Transverse colon (tissue), 4 donors: ENCODE data around the gene HS3ST2. TPM values are rescaled to one million over a fixed set of nuclear protein-coding genes. Genes with fewer than 3 reads are reported as not detected.
"Not testable (repeated sequence)": the region's sequence is repeated elsewhere in the genome, so short reads cannot be mapped to it uniquely, and the experiment has no call there.

Experiments used
- DNase-seq: peaks from one replicate; pipeline ENCODE4 v3.0.0-alpha.2; 2019
- H3K27ac ChIP-seq, 4 donors: fragments of 200-600 bp; sonication (generic); 2 replicates each; pipeline ENCODE4 v1.5.1; 2016 to 2018; ENCODE audit warnings: inconsistent platforms in 4 of 4
- H3K27me3 ChIP-seq: fragments of 200-600 bp; sonication (generic); 2 replicates; pipeline ENCODE4 v1.5.1; 2017; ENCODE audit warnings: inconsistent platforms
- H3K36me3 ChIP-seq, 4 donors: fragments of 200-600 bp; sonication (generic); 2 replicates each; pipeline ENCODE4 v1.5.1; 2017 to 2019; ENCODE audit warnings: inconsistent platforms in 4 of 4
- H3K4me1 ChIP-seq, 4 donors: fragments of 200-600 bp; sonication (generic); 2 replicates each; pipeline ENCODE4 v1.5.1; 2017 to 2020; ENCODE audit warnings: inconsistent platforms in 4 of 4
- H3K4me3 ChIP-seq, 4 donors: fragments of 200-600 bp; sonication (generic); 1 replicate in 1 of 4; 2 replicates in 3 of 4; pipeline versions ENCODE4 v1.5.1 to v1.6.1; 2017 to 2019; ENCODE audit warnings: inconsistent platforms in 4 of 4
- H3K9me3 ChIP-seq, 2 donors: fragments of 200-600 bp; sonication (generic); 2 replicates each; pipeline ENCODE4 v1.5.1; 2017 to 2019; ENCODE audit warnings: inconsistent platforms in 2 of 2
- CTCF ChIP-seq, 5 experiments: fragments of 200-600 bp in 3 of 5; fragments of 450-650 bp in 2 of 5; sonication (generic) in 3 of 5; IDR thresholded peaks; 1 replicate in 2 of 5; 2 replicates in 3 of 5; pipeline ENCODE4 v1.5.1; 2016 to 2017; ENCODE audit warnings: antibody characterized with exemption in 5 of 5, inconsistent platforms in 3 of 5, mild to moderate bottlenecking in 2 of 5, moderate library complexity in 1 of 5
- EP300 ChIP-seq: sonication (generic); formaldehyde crosslinking; IDR thresholded peaks from one replicate; pipeline ENCODE4 v1.6.1; 2017; ENCODE audit warnings: antibody characterized with exemption, low read depth
- POLR2A ChIP-seq: fragments of 450-650 bp; IDR thresholded peaks from one replicate; pipeline ENCODE4 v1.6.1; 2016; ENCODE audit warnings: antibody characterized with exemption, mild to moderate bottlenecking, moderate library complexity
- POLR2AphosphoS5 ChIP-seq, 3 donors: sonication (generic); formaldehyde crosslinking; IDR thresholded peaks; one replicate each; pipeline ENCODE4 v1.6.1; 2016; ENCODE audit warnings: antibody characterized with exemption in 3 of 3
- WGBS, 2 donors: methylation state at CpG; one replicate each; pipeline ENCODE4 v1.1.5; 2018; ENCODE audit warnings: low coverage in 1 of 2; 5-methylcytosine and 5-hydroxymethylcytosine counted together
- in situ Hi-C, 4 donors: fragments of 200-750 bp; cut with MboI; loops; one replicate each; pipeline versions ENCODE4 v1.15.0 to v1.15.1; 2017; ENCODE audit warnings: low sequenced_read_pairs in 3 of 4, low pct_ligation_motif_present in 1 of 4, low pct_unique_long_range_greater_than_20kb in 1 of 4
- intact Hi-C: fragments of 100-400 bp; cut with DNase I; formaldehyde crosslinking; loops from one replicate; pipeline ENCODE4 v1.15.1; 2023; ENCODE audit warnings: low total_unique reads
- total RNA-seq, 4 donors: library from RNA; depleted of rRNA; stranded (reverse); fragments of >200 nt; gene quantifications; one replicate each; pipeline ENCODE4 v1.1.0, GENCODE V29; 2016

Gene HS3ST2
- total RNA-seq, 4 donors from 2014 or later, result 0.32 to 4.5 (median 2.2) TPM

GRCh38 chr16:22897184-22897583, 83.2 kb downstream of the HS3ST2 start:
- in situ Hi-C loops, result no loop called here
- Histone ChIP-seq H3K36me3 (no peaks in the 10 kb centered on the region), H3K9me3 (no peaks in the 10 kb centered on the region), H3K4me3 (no peak overlapping the region), H3K27ac (no peak overlapping the region), H3K27me3 (peaks cover 25% of the 10 kb centered on the region), H3K4me1 (peaks cover 0 to 9% (median 0%) of the 10 kb centered on the region in 4 donors)
- intact Hi-C loops, result no loop called here
- no peak for DNase-seq
- WGBS, 2 donors, result 67% methylated on average over 1 of the region's 1 CpG; no CpG with 5 or more reads in 1 of the 2 donors
- no peak for TF ChIP-seq EP300

- Histone ChIP-seq H3K27me3 (peaks cover 34% of the 10 kb centered on the region), H3K4me1 (peaks cover 0 to 9% (median 0%) of the 10 kb centered on the region in 4 donors), H3K36me3 (no peaks in the 10 kb centered on the region), H3K4me3 (no peak overlapping the region), H3K27ac (no peak overlapping the region), H3K9me3 (no peaks in the 10 kb centered on the region)
- DNase-seq, result no peak
- in situ Hi-C loops, result no loop called here
- TF ChIP-seq EP300, result no peak
- TF ChIP-seq CTCF (IDR thresholded peaks at IDR 0.05), result no peak
- TF ChIP-seq POLR2A, result no peak
- TF ChIP-seq POLR2AphosphoS5 (IDR thresholded peaks at IDR 0.05), result no peak
- intact Hi-C loops, result no loop called here
Observed at GRCh38 chr16:22898131-22898530, 84.2 kb downstream of the HS3ST2 start.

- intact Hi-C loops, result no loop called here
- DNase-seq, result peak; percentile 78
- Histone ChIP-seq H3K4me1 (peaks cover 0 to 9% (median 0%) of the 10 kb centered on the region in 4 donors), H3K36me3 (no peaks in the 10 kb centered on the region), H3K9me3 (no peaks in the 10 kb centered on the region), H3K27me3 (peaks cover 39% of the 10 kb centered on the region), H3K27ac (no peak overlapping the region), H3K4me3 (no peak overlapping the region)
- TF ChIP-seq POLR2AphosphoS5 (IDR thresholded peaks at IDR 0.05) (no peak), CTCF (IDR thresholded peaks at IDR 0.05) (peak; percentile 77 to 84 (median 79))
- in situ Hi-C loops, result no loop called here
- 2 to 6% methylated on average over 6 to 10 of the region's 10 CpGs for WGBS, 2 donors
Observed at GRCh38 chr16:22898874-22899348, 84.9 kb downstream of the HS3ST2 start.

GRCh38 chr16:22899567-22899966, 85.6 kb downstream of the HS3ST2 start:
- H3K36me3 ChIP-seq, H3K9me3 ChIP-seq, H3K27ac ChIP-seq, intact Hi-C loops, H3K4me3 ChIP-seq, H3K4me1 ChIP-seq, in situ Hi-C loops, DNase-seq: not testable (repeated sequence)
- WGBS, 2 donors, result 31 to 55% methylated on average over 3 to 4 of the region's 4 CpGs
- H3K27me3 ChIP-seq, result peaks cover 42% of the 10 kb centered on the region

- intact Hi-C loops (no loop called here), in situ Hi-C loops (loop anchor here in 1 of 4 donors (10.0 kb wide), 1 partner anchor 164 kb away; no protein-coding TSS in a partner anchor)
- Histone ChIP-seq H3K27me3 (peaks cover 39% of the 10 kb centered on the region), H3K4me1 (peaks cover 0 to 9% (median 0%) of the 10 kb centered on the region in 4 donors), H3K4me3 (no peak overlapping the region), H3K27ac (no peak overlapping the region), H3K9me3 (no peaks in the 10 kb centered on the region), H3K36me3 (no peaks in the 10 kb centered on the region)
- 63 to 72% methylated on average over 6 of the region's 6 CpGs for WGBS, 2 donors
- TF ChIP-seq POLR2AphosphoS5 (IDR thresholded peaks at IDR 0.05) (no peak), POLR2A (no peak), CTCF (IDR thresholded peaks at IDR 0.05) (no peak), EP300 (no peak)
- no peak for DNase-seq
Observed at GRCh38 chr16:22900863-22901262, 86.9 kb downstream of the HS3ST2 start.
